SKM-1 (cell line): ENCODE measurements around the gene ST6GALNAC2.
A peak's percentile ranks its signal among the peaks of the same experiment; 100 is the strongest.
"Not testable (repeated sequence)": the region's sequence is repeated elsewhere in the genome, so short reads cannot be mapped to it uniquely, and the experiment has no call there.

Experiments used
- DNase-seq: peaks from one replicate; lab custom pipeline; 2025; ENCODE audit not compliant: unreplicated experiment; lab: John Stamatoyannopoulos, UW

The ST6GALNAC2 gene

GRCh38 chr17:76570877-76571471 is 14.7 kb downstream of the ST6GALNAC2 start:
- no peak for DNase-seq

- DNase-seq: no peak
These were observed 15.2 kb downstream of the ST6GALNAC2 start for GRCh38 chr17:76570457-76570856.

GRCh38 chr17:76569607-76570279 is 15.9 kb downstream of the ST6GALNAC2 start:
- no peak for DNase-seq

GRCh38 chr17:76568811-76569221 is 16.8 kb downstream of the ST6GALNAC2 start:
- no peak for DNase-seq

- DNase-seq: peak; percentile 68
These were observed 17.8 kb downstream of the ST6GALNAC2 start for GRCh38 chr17:76567634-76568432.

GRCh38 chr17:76566988-76567431 is 18.6 kb downstream of the ST6GALNAC2 start:
- no peak for DNase-seq

GRCh38 chr17:76566613-76566943 is 19.1 kb downstream of the ST6GALNAC2 start:
- no peak for DNase-seq

GRCh38 chr17:76565728-76566612 is 19.7 kb downstream of the ST6GALNAC2 start:
- DNase-seq: no peak

- DNase-seq: not testable (repeated sequence)
These were observed 20.5 kb downstream of the ST6GALNAC2 start for GRCh38 chr17:76564991-76565727.

GRCh38 chr17:76563359-76563758 is 22.3 kb downstream of the ST6GALNAC2 start:
- not testable (repeated sequence) for DNase-seq

GRCh38 chr17:76562734-76563148 is 22.9 kb downstream of the ST6GALNAC2 start:
- no peak for DNase-seq

- DNase-seq: no peak
These were observed 23.8 kb downstream of the ST6GALNAC2 start for GRCh38 chr17:76561799-76562268.

- no peak for DNase-seq
These were observed 24.3 kb downstream of the ST6GALNAC2 start for GRCh38 chr17:76561332-76561731.

- no peak for DNase-seq
These were observed 24.8 kb downstream of the ST6GALNAC2 start for GRCh38 chr17:76560877-76561221.

- DNase-seq: no peak
These were observed 25.4 kb downstream of the ST6GALNAC2 start for GRCh38 chr17:76560036-76560876.

- DNase-seq: not testable (repeated sequence)
These were observed 26.2 kb downstream of the ST6GALNAC2 start for GRCh38 chr17:76559460-76559859.

- DNase-seq: peak; percentile 40
These were observed 27.2 kb downstream of the ST6GALNAC2 start for GRCh38 chr17:76558198-76559095.
